ENCODE results near the gene NOTCH3. TPM values are rescaled to one million over a fixed set of nuclear protein-coding genes. Genes with fewer than 3 reads are reported as not detected.

NOTCH3 gene
- total RNA-seq, 4 donors from 2014 or later = 6.4 to 53.3 (median 32.7) TPM

GRCh38 chr19:15241259-15241910 is 40.6 kb upstream of the NOTCH3 start:
- no peak overlapping the region for H3K4me3 ChIP-seq
- in situ Hi-C loops (cut with MboI; ENCODE audit: low sequenced_read_pairs in 4 of 4) (no loop called here), intact Hi-C loops (cut with DNase I; ENCODE audit: low total_unique reads) (no loop called here)
- H3K9me3 ChIP-seq = no peaks in the 10 kb centered on the region
- H3K27me3 ChIP-seq = no peaks in the 10 kb centered on the region
- ATAC-seq = no peak
- H3K36me3 ChIP-seq = peaks cover 0 to 57% of the 10 kb centered on the region in 2 donors
- no peak for DNase-seq
- peak overlapping the region in 1 of 4 donors; percentile 29 for H3K27ac ChIP-seq
- peaks cover 2 to 21% of the 10 kb centered on the region in 2 donors for H3K4me1 ChIP-seq
- no peak for TF ChIP-seq POLR2A (IDR thresholded peaks at IDR 0.05)
- no peak for TF ChIP-seq CTCF (IDR thresholded peaks at IDR 0.05 in 4 of 5, conservative IDR thresholded peaks at IDR 0.05 in 1 of 5)

GRCh38 chr19:15240515-15240914 is 39.7 kb upstream of the NOTCH3 start:
- H3K9me3 ChIP-seq = no peaks in the 10 kb centered on the region
- H3K27me3 ChIP-seq = no peaks in the 10 kb centered on the region
- peaks cover 0 to 66% of the 10 kb centered on the region in 2 donors for H3K36me3 ChIP-seq
- intact Hi-C loops (cut with DNase I; ENCODE audit: low total_unique reads) = no loop called here
- peaks cover 0 to 12% of the 10 kb centered on the region in 2 donors for H3K4me1 ChIP-seq
- ATAC-seq (no peak), DNase-seq (no peak)
- peak overlapping the region in 1 of 4 donors; percentile 29 for H3K27ac ChIP-seq
- no peak overlapping the region for H3K4me3 ChIP-seq
- TF ChIP-seq CTCF (IDR thresholded peaks at IDR 0.05 in 4 of 5, conservative IDR thresholded peaks at IDR 0.05 in 1 of 5) (no peak), POLR2A (IDR thresholded peaks at IDR 0.05) (no peak)
- in situ Hi-C loops (cut with MboI; ENCODE audit: low sequenced_read_pairs in 4 of 4) = no loop called here

- H3K9me3 ChIP-seq = no peaks in the 10 kb centered on the region
- DNase-seq = no peak
- H3K4me1 ChIP-seq = peaks cover 0 to 6% of the 10 kb centered on the region in 2 donors
- H3K27me3 ChIP-seq = no peaks in the 10 kb centered on the region
- in situ Hi-C loops (cut with MboI; ENCODE audit: low sequenced_read_pairs in 4 of 4) = no loop called here
- intact Hi-C loops (cut with DNase I; ENCODE audit: low total_unique reads) = no loop called here
- H3K4me3 ChIP-seq = no peak overlapping the region
- H3K27ac ChIP-seq = peak overlapping the region; percentile 53 to 63 (median 58)
- H3K36me3 ChIP-seq = peaks cover 0 to 64% of the 10 kb centered on the region in 2 donors
- ATAC-seq = no peak
- TF ChIP-seq POLR2A (IDR thresholded peaks at IDR 0.05) (no peak), CTCF (IDR thresholded peaks at IDR 0.05 in 4 of 5, conservative IDR thresholded peaks at IDR 0.05 in 1 of 5) (no peak)
Observed at GRCh38 chr19:15239337-15239949, 38.6 kb upstream of the NOTCH3 start.

GRCh38 chr19:15238639-15239155 is 37.9 kb upstream of the NOTCH3 start:
- DNase-seq (no peak), ATAC-seq (no peak)
- in situ Hi-C loops (cut with MboI; ENCODE audit: low sequenced_read_pairs in 4 of 4) = no loop called here
- intact Hi-C loops (cut with DNase I; ENCODE audit: low total_unique reads) = no loop called here
- H3K4me3 ChIP-seq = no peak overlapping the region
- TF ChIP-seq POLR2A (IDR thresholded peaks at IDR 0.05) = no peak
- no peak for TF ChIP-seq CTCF (IDR thresholded peaks at IDR 0.05 in 4 of 5, conservative IDR thresholded peaks at IDR 0.05 in 1 of 5)
- peak overlapping the region; percentile 53 to 63 (median 58) for H3K27ac ChIP-seq
- H3K9me3 ChIP-seq = no peaks in the 10 kb centered on the region
- H3K4me1 ChIP-seq = peaks cover 0 to 6% of the 10 kb centered on the region in 2 donors
- peaks cover 0 to 57% of the 10 kb centered on the region in 2 donors for H3K36me3 ChIP-seq
- H3K27me3 ChIP-seq = no peaks in the 10 kb centered on the region

Measured in gastrocnemius medialis (tissue), 4 donors.